T follicular helper cell (primary cell): Measurements from ENCODE around the gene CEL.
"Not testable (repeated sequence)": the region's sequence is repeated elsewhere in the genome, so short reads cannot be mapped to it uniquely, and the experiment has no call there.

Experiments
- DNase-seq: peaks from one replicate; pipeline ENCODE4 v3.0.0-alpha.2; 2020; ENCODE audit warnings: low read depth

The CEL gene

GRCh38 chr9:133046900-133047295 lies 14.9 kb upstream of the CEL start:
- DNase-seq, result no peak

- DNase-seq, result peak; percentile 9
Observed at GRCh38 chr9:133048595-133048994, 13.2 kb upstream of the CEL start.

GRCh38 chr9:133049043-133049442 lies 12.7 kb upstream of the CEL start:
- DNase-seq, result no peak

- no peak for DNase-seq
Observed at GRCh38 chr9:133050142-133050541, 11.6 kb upstream of the CEL start.

GRCh38 chr9:133050781-133051180 lies 11.0 kb upstream of the CEL start:
- no peak for DNase-seq

DNA sequence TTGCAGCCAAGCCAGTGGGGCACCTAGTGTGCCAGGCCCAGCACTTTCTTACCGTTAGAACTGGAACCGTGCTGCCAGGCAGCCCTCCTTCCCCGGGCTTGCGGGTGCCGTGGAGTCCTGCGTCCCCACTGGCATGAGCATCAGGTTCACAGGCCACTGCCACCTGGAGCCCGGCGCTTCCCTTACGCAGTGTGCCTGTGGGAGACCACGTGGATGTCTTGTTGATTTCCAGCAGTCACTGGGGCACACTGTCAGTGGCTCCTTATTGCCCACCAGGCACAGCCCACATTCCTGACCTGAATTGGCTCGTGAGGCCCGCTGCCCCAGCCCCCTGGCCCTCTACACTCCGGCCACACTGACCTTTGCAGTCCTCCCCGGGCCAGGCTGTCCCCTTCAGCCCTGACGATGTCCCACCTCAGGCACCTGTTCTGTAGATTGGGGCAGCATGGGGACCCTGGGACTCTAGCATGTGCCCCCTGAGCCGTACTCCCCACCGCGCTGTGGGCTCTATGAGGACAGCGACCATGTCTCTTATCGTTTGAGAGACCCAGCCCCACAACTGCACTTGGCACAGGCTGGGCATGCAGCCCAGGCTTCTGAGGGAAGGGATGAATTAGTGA lies 10.4 kb upstream of the CEL start:
- no peak for DNase-seq

DNA sequence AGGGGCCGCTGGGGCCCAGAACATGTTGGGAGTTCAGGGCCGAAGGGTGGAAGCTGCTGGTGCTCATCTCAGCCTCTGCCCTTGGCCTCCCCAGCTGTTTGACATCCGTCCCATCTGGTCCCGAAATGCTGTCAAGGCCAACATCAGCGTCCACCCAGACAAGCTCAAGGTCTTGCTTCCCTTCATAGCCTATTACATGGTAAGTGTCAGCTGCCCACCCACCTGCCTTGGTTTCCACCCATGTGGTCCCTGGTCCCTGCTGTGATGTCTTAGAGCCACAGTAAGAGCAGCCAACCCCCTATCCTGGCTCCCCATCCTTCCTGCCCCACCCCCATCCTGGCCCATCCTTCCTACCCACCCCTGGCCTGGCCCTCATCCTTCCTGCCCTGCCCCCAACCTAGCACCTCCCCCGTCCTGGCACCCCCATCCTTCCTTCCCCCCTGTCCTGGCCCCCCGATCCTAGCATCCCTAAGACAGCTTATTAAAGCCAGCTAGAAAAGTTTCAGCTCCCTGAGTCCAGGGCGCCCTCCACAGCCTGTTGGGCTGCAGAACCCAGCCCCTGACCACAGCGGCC lies 9.7 kb upstream of the CEL start:
- DNase-seq, result no peak

DNA sequence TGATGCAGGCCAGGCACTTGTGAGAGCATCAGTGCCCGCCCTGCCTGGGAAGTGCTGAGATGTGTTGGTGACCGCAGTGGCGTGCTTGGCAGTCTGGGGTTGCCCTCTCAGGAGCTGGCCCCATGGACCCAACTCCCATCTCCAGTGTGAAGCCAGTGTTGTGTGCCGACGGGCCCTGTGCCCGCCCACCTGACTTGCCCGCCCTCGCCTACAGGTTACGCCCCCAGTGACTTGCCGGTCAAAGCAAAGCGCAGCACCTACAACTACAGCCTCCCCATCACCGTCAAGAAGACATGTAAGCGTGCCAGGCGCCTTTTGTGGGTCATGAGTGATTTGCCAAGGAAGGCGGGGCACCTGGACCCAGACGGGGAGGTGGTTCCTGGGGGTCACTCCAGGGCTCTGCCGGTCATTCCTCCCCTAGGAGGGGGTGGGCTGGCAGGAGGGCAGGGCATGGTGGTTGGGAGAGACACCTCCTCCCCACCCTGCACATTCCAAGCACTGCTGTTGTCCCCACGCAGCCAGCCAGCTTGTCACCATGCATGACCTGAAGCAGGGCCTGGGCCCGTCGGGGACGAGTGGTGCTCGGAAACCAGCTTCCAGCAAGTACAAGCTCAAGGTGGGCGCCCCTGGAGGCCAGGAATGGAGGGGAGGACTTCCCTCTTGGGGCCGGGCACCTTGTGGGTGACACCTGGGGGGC lies 7.4 kb upstream of the CEL start:
- no peak for DNase-seq

- DNase-seq, result no peak
Observed at GRCh38 chr9:133054966-133055365, 6.8 kb upstream of the CEL start.

- DNase-seq, result no peak
Observed at GRCh38 chr9:133055788-133056420, 5.9 kb upstream of the CEL start.

DNA sequence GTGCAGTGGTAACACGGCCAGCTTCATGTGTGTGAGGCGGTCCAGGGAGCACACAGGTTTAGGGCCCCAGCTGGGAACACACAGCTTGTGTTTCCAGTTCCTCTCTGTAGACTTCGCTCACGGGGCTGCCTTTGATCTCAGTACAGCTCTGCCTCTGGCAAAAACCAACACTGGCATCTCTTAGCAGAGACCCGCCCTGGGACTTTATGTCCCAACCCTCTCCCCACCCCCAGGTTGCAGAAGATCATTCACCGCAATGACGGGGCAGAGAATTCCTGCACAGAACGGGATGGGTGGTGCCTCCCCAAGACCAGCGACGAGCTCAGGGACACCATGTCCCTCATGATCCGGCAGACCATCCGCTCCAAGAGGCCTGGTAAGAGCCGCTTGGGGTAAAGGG lies 5.2 kb upstream of the CEL start:
- DNase-seq, result no peak

GRCh38 chr9:133057006-133057405 lies 4.8 kb upstream of the CEL start:
- DNase-seq, result no peak

DNA sequence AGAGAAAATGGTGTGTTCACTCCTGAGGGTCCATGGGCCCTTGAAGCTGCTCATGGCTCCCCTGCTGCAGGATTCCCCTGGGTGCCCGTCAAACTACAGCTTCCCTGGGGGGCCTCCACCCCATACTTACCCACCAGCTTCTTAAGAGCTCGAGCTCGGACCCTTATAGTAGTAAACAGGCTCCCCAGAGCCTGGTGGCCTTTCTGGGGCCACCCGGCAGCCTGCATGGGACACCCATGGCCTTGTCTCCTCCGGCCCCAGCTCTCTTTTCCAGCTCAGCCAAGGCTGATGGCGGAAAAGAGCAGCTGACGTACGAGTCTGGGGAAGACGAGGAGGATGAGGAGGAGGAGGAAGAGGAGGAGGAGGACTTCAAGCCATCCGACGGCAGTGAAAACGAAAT lies 4.2 kb upstream of the CEL start:
- no peak for DNase-seq

GRCh38 chr9:133058071-133058470 lies 3.7 kb upstream of the CEL start:
- DNase-seq, result no peak

DNA sequence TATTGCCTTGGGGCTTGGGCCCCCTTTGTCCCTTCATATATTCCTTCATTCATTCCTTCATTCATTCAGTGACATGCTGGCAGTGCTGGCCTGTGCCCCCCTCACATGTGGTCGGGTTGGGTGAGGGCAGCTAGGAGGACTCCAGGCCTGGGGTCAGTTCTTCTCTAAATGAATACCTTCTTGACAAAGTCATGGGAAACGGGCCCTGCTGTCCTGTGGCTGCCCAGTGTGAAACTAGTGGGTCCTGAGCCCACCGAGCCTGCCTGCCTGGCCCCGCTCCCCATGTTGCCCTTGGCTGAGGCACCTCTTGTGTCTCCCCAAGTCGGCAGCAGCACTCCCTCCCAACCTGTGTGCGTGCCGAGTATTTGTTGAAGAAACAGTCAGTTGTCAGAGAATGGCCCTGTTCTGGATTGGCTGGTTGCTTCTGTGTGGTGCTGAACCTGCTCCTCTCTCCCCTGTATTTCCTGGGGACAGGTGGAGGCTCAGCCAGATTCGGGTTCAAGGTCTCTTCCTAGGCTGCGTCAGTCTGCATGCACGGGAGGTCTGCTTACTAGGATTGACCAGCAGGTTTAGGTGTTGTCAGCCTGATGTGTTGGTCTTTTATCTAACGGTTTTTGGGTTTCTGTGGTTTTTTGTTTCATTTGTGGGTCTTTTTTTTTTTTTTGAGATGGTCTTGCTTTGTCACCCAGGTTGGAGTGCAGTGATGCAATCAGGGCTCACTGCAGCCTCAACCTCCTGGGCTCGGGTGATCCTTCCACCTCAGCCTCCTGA lies 3.0 kb upstream of the CEL start:
- DNase-seq, result no peak

DNA sequence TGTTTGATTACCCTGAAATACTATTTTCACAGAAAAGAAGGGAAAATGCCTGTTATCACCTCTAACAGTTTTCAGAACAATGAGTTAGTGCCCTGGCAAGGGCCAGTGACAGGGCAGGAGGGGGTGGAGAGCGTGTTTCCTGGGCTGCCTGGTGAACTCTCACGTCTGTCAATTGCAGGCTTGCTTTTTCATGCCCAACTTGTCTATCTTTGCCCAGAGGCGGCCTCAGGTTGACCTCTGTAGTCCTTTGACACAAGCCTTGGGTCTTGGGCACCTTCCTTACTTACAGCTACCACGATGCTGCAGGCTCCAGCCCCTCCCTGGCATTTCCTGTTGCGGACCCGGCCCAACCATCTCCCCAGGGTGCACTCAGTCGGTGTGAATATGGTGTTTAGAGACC lies 2.2 kb upstream of the CEL start:
- no peak for DNase-seq

GRCh38 chr9:133060417-133060841 lies 1.4 kb upstream of the CEL start:
- no peak for DNase-seq

GRCh38 chr9:133061019-133061763 lies 590 bp upstream of the CEL start:
- not testable (repeated sequence) for DNase-seq

DNA sequence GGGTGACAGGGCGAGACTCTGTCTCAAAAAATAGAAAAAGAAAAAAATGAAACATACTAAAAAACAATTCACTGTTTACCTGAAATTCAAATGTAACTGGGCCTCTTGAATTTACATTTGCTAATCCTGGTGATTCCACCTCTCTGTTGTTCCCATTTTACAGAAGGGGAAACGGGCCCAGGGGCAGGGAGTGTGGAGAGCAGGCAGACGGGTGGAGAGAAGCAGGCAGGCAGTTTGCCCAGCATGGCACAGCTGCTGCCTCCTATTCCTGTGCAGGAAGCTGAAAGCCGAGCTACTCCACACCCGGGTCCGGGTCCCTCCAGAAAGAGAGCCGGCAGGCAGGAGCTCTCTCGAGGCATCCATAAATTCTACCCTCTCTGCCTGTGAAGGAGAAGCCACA lies 788 bp downstream of the CEL start:
- not testable (repeated sequence) for DNase-seq

- DNase-seq, result no peak
Observed at GRCh38 chr9:133063159-133063499, 1.3 kb downstream of the CEL start.

DNA sequence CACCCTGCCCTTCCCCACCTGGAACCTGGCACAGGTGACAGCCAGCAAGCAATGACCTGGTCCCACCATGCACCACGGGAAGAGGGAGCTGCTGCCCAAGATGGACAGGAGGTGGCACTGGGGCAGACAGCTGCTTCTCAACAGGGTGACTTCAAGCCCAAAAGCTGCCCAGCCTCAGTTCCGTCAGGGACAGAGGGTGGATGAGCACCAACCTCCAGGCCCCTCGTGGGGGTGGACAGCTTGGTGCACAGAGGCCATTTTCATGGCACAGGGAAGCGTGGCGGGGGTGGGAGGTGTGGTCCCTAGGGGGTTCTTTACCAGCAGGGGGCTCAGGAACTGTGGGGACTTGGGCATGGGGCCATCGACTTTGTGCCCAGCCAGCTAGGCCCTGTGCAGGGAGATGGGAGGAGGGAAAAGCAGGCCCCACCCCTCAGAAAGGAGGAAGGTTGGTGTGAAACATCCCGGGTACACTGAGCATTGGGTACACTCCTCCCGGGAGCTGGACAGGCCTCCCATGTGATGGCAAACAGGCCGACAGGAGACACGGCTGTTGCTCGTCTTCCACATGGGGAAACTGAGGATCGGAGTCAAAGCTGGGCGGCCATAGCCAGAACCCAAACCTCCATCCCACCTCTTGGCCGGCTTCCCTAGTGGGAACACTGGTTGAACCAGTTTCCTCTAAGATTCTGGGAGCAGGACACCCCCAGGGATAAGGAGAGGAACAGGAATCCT lies 1.9 kb downstream of the CEL start:
- no peak for DNase-seq
